Measurements from ENCODE around the gene ONECUT1.
A peak's percentile ranks its signal among the peaks of the same experiment; 100 is the strongest.
"Not testable (repeated sequence)": the region's sequence is repeated elsewhere in the genome, so short reads cannot be mapped to it uniquely, and the experiment has no call there.

The ONECUT1 gene

GRCh38 chr15:52790169-52790708 lies at the start of gene ONECUT1:
Gene ONECUT1 (minus strand): TSS chr15:52790336. CDS start chr15:52789884, 452 bp downstream.
- peak; percentile 90 for DNase-seq

GRCh38 chr15:52834379-52834778 lies 44.2 kb upstream of the ONECUT1 start:
- DNase-seq = no peak

- not testable (repeated sequence) for DNase-seq
Measured at GRCh38 chr15:52824169-52824942, 34.2 kb upstream of the ONECUT1 start.

- no peak for DNase-seq
Measured at GRCh38 chr15:52822475-52822874, 32.3 kb upstream of the ONECUT1 start.

- DNase-seq = no peak
Measured at GRCh38 chr15:52819253-52819652, 29.1 kb upstream of the ONECUT1 start.

- not testable (repeated sequence) for DNase-seq
Measured at GRCh38 chr15:52815899-52816298, 25.8 kb upstream of the ONECUT1 start.

GRCh38 chr15:52808996-52809395 lies 18.9 kb upstream of the ONECUT1 start:
- DNase-seq = no peak

GRCh38 chr15:52808441-52808840 lies 18.3 kb upstream of the ONECUT1 start:
- DNase-seq = no peak

GRCh38 chr15:52806284-52806655 lies 16.1 kb upstream of the ONECUT1 start:
- no peak for DNase-seq

GRCh38 chr15:52805351-52806283 lies 15.5 kb upstream of the ONECUT1 start:
- DNase-seq = peak; percentile 62

GRCh38 chr15:52804526-52805081 lies 14.5 kb upstream of the ONECUT1 start:
- peak; percentile 56 for DNase-seq

GRCh38 chr15:52803467-52804306 lies 13.6 kb upstream of the ONECUT1 start:
- peak; percentile 62 for DNase-seq

GRCh38 chr15:52803108-52803466 lies 13.0 kb upstream of the ONECUT1 start:
- no peak for DNase-seq

- DNase-seq = no peak
Measured at GRCh38 chr15:52802110-52802509, 12.0 kb upstream of the ONECUT1 start.

GRCh38 chr15:52801748-52802085 lies 11.6 kb upstream of the ONECUT1 start:
- no peak for DNase-seq

- DNase-seq = no peak
Measured at GRCh38 chr15:52800828-52801747, 11.0 kb upstream of the ONECUT1 start.

GRCh38 chr15:52799145-52799811 lies 9.1 kb upstream of the ONECUT1 start:
- DNase-seq = no peak

- no peak for DNase-seq
Measured at GRCh38 chr15:52798529-52799101, 8.5 kb upstream of the ONECUT1 start.

GRCh38 chr15:52797625-52798501 lies 7.7 kb upstream of the ONECUT1 start:
- no peak for DNase-seq

All from islet precursor cell (in vitro differentiated cells).